Parathyroid adenoma (tissue), 2 donors: ENCODE results near the gene METTL21C.

Experiments used
- H2AFZ ChIP-seq: fragments of 300-600 bp; sonication (generic); one replicate; pipeline ENCODE4 v1.7.0; 2017; ENCODE audit warnings: antibody characterized with exemption, mild to moderate bottlenecking
- H3K27ac ChIP-seq: fragments of 300-600 bp; sonication (generic); one replicate; pipeline ENCODE4 v1.7.0; 2017
- H3K27me3 ChIP-seq: fragments of 300-600 bp; sonication (generic); one replicate; pipeline ENCODE4 v1.7.0; 2017; ENCODE audit warnings: low read length; ENCODE audit not compliant: control insufficient read depth, insufficient read depth
- H3K36me3 ChIP-seq: fragments of 300-600 bp; sonication (generic); one replicate; pipeline ENCODE4 v1.7.0; 2017; ENCODE audit warnings: low read length; ENCODE audit not compliant: control insufficient read depth, insufficient read depth
- H3K4me1 ChIP-seq: fragments of 300-600 bp; sonication (generic); one replicate; pipeline ENCODE4 v1.7.0; 2017; ENCODE audit warnings: control low read depth
- H3K4me2 ChIP-seq: fragments of 300-600 bp; sonication (generic); one replicate; pipeline ENCODE4 v1.7.0; 2017; ENCODE audit warnings: low read length
- H3K4me3 ChIP-seq: fragments of 300-600 bp; sonication (generic); one replicate; pipeline ENCODE4 v1.7.0; 2017; ENCODE audit warnings: low read depth, low read length
- H3K79me2 ChIP-seq: fragments of 300-600 bp; sonication (generic); one replicate; pipeline ENCODE4 v1.7.0; 2017; ENCODE audit warnings: control low read depth
- H3K9ac ChIP-seq: fragments of 300-600 bp; sonication (generic); one replicate; pipeline ENCODE4 v1.7.0; 2017; ENCODE audit warnings: mild to moderate bottlenecking
- H3K9me3 ChIP-seq: fragments of 300-600 bp; sonication (generic); one replicate; pipeline ENCODE4 v1.7.0; 2017; ENCODE audit warnings: low read length; ENCODE audit not compliant: control insufficient read depth
- CTCF ChIP-seq: fragments of 300-600 bp; sonication (generic); IDR thresholded peaks from one replicate; pipeline ENCODE4 v1.7.0; 2017; ENCODE audit warnings: antibody characterized with exemption, mild to moderate bottlenecking
- donor health status: primary hyperparathyroidism.

The METTL21C gene

GRCh38 chr13:102677122-102677521, 17.7 kb downstream of the METTL21C start:
- no peaks in the 10 kb centered on the region for H3K9me3 ChIP-seq
- no peak overlapping the region for H3K9ac ChIP-seq
- H3K27ac ChIP-seq: no peak overlapping the region
- no peaks in the 10 kb centered on the region for H3K27me3 ChIP-seq
- H3K4me2 ChIP-seq: no peak overlapping the region
- no peak overlapping the region for H3K4me3 ChIP-seq
- no peaks in the 10 kb centered on the region for H3K4me1 ChIP-seq
- H2AFZ ChIP-seq: no peak overlapping the region
- TF ChIP-seq CTCF: no peak
- H3K36me3 ChIP-seq: no peaks in the 10 kb centered on the region
- H3K79me2 ChIP-seq: no peaks in the 10 kb centered on the region

- no peak for TF ChIP-seq CTCF
- Histone ChIP-seq H3K27ac (no peak overlapping the region), H3K9ac (no peak overlapping the region), H2AFZ (no peak overlapping the region), H3K4me3 (no peak overlapping the region), H3K79me2 (no peaks in the 10 kb centered on the region), H3K4me1 (no peaks in the 10 kb centered on the region), H3K9me3 (no peaks in the 10 kb centered on the region), H3K4me2 (no peak overlapping the region), H3K27me3 (no peaks in the 10 kb centered on the region), H3K36me3 (no peaks in the 10 kb centered on the region)
Observed at GRCh38 chr13:102675115-102675514, 19.7 kb downstream of the METTL21C start.

GRCh38 chr13:102670130-102670529, 24.7 kb downstream of the METTL21C start:
- no peaks in the 10 kb centered on the region for H3K27me3 ChIP-seq
- no peak for TF ChIP-seq CTCF
- H3K36me3 ChIP-seq: no peaks in the 10 kb centered on the region

GRCh38 chr13:102667911-102668310, 26.9 kb downstream of the METTL21C start:
- H3K4me2 ChIP-seq: no peak overlapping the region
- no peaks in the 10 kb centered on the region for H3K27me3 ChIP-seq
- H3K79me2 ChIP-seq: no peaks in the 10 kb centered on the region
- no peak overlapping the region for H3K27ac ChIP-seq
- H3K4me3 ChIP-seq: no peak overlapping the region
- TF ChIP-seq CTCF: no peak
- H3K9ac ChIP-seq: no peak overlapping the region
- H2AFZ ChIP-seq: no peak overlapping the region
- no peaks in the 10 kb centered on the region for H3K36me3 ChIP-seq
- H3K4me1 ChIP-seq: no peaks in the 10 kb centered on the region
- H3K9me3 ChIP-seq: no peaks in the 10 kb centered on the region

More at GRCh38 chr13:102670130-102670529, 24.7 kb downstream of the METTL21C start:
- Histone ChIP-seq H3K4me2 (no peak overlapping the region), H3K4me1 (no peaks in the 10 kb centered on the region), H3K79me2 (no peaks in the 10 kb centered on the region), H3K9ac (no peak overlapping the region), H3K4me3 (no peak overlapping the region), H3K9me3 (no peaks in the 10 kb centered on the region), H2AFZ (no peak overlapping the region), H3K27ac (no peak overlapping the region)

- Histone ChIP-seq H3K9me3 (no peaks in the 10 kb centered on the region), H3K4me3 (no peak overlapping the region), H3K4me2 (no peak overlapping the region), H3K4me1 (no peaks in the 10 kb centered on the region), H2AFZ (no peak overlapping the region), H3K79me2 (no peaks in the 10 kb centered on the region), H3K36me3 (no peaks in the 10 kb centered on the region), H3K27me3 (no peaks in the 10 kb centered on the region), H3K9ac (no peak overlapping the region), H3K27ac (no peak overlapping the region)
- no peak for TF ChIP-seq CTCF
Observed at GRCh38 chr13:102667023-102667422, 27.8 kb downstream of the METTL21C start.
